Effector CD8-positive, alpha-beta T cell (primary cell): ENCODE measurements around the gene CTRB2.

Experiments
- DNase-seq: peaks from one replicate; lab custom pipeline; 2025; lab: John Stamatoyannopoulos, UW

Gene CTRB2

GRCh38 chr16:75175074-75175473, 31.9 kb downstream of the CTRB2 start:
- no peak for DNase-seq

GRCh38 chr16:75172578-75172977, 34.4 kb downstream of the CTRB2 start:
- no peak for DNase-seq

- DNase-seq: no peak
Observed at GRCh38 chr16:75169899-75170405, 37.0 kb downstream of the CTRB2 start.

- DNase-seq: no peak
Observed at GRCh38 chr16:75160386-75160785, 46.6 kb downstream of the CTRB2 start.
